Measurements from ENCODE around the gene TPK1.

Gene TPK1

DNA sequence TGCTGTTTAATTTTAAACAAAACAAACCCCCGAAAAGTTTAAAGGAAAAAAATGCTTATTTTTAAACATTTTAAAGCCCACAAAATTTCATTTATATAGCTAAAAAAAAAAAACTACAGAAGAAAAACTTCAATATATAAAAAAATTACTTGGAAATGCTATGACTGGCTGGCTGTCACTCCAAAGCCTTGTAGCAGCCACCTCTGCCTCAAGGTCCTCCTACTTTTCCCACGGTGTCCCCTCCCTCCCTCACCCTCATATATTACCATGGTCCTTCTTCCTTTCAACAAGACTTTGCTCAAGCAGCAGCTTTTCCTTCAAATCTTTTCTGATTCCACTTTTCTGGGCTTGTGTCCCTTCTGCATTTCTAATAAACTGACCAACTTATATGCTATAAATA is 122.0 kb downstream of the TPK1 start:
- no peaks in the 10 kb centered on the region for H3K27me3 ChIP-seq (ENCODE audit: control insufficient read depth in 1 of 2, insufficient read depth in 2 of 2, low read length in 2 of 2)
- H3K4me3 ChIP-seq (ENCODE audit: low read depth in 1 of 2, low read length in 2 of 2) = no peak overlapping the region
- H3K27ac ChIP-seq (ENCODE audit: low read depth, low read length) = no peak overlapping the region
- H3K36me3 ChIP-seq (ENCODE audit: control insufficient read depth in 1 of 2, insufficient read depth in 2 of 2, low read length in 2 of 2) = peaks cover 0 to 4% of the 10 kb centered on the region in 2 donors
- H3K9me3 ChIP-seq (ENCODE audit: control insufficient read depth in 1 of 2, low read length in 2 of 2) = no peaks in the 10 kb centered on the region
- H3K4me1 ChIP-seq (ENCODE audit: control insufficient read depth in 1 of 2, insufficient read depth in 2 of 2, low read length in 2 of 2) = peaks cover 0 to 4% of the 10 kb centered on the region in 2 donors
- no peak overlapping the region for H3K9ac ChIP-seq (ENCODE audit: low read depth in 1 of 2, low read length in 2 of 2)

DNA sequence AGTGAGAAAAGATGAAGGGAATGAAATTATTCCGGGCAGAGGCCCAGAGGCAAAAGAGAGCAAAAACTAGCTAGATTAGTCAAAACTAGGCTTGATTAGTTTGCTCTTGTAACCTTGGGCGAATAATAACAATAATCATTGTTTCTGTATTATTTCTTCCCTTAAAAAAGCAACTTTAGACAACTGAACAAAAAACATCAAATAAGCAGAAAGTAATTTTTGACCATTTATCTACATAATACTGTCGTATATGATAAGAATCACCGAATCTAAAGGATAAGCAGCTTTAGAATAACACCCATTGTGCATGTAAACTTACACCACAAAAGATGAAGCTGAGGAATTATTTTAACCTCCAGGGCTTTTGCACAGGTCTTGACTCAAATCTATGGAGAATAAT is 125.1 kb downstream of the TPK1 start:
- H3K36me3 ChIP-seq (ENCODE audit: control insufficient read depth in 1 of 2, insufficient read depth in 2 of 2, low read length in 2 of 2) = peaks cover 0 to 4% of the 10 kb centered on the region in 2 donors
- H3K27ac ChIP-seq (ENCODE audit: low read depth, low read length) = no peak overlapping the region
- no peaks in the 10 kb centered on the region for H3K9me3 ChIP-seq (ENCODE audit: control insufficient read depth in 1 of 2, low read length in 2 of 2)
- H3K4me1 ChIP-seq (ENCODE audit: control insufficient read depth in 1 of 2, insufficient read depth in 2 of 2, low read length in 2 of 2) = no peaks in the 10 kb centered on the region
- H3K4me3 ChIP-seq (ENCODE audit: low read depth in 1 of 2, low read length in 2 of 2) = no peak overlapping the region
- H3K9ac ChIP-seq (ENCODE audit: low read depth in 1 of 2, low read length in 2 of 2) = no peak overlapping the region
- no peaks in the 10 kb centered on the region for H3K27me3 ChIP-seq (ENCODE audit: control insufficient read depth in 1 of 2, insufficient read depth in 2 of 2, low read length in 2 of 2)

DNA sequence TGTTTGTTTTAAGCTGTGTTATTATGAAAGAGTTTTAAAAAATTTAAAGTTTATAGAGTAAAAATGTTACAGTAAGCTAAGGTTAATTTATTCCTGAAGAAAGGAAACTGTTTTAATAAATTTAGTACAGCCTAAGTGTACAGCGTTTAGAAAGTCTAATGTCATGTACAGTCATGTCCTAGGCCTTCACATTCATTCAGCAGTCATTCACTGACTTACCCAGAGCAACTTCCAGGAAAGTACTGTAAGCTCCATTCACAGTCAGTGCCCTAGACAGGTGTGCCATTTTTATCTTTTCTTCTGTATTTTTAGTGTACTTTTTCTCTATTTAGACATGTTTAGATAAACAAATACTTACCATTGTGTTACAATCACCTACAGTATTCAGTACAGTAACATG is 126.8 kb downstream of the TPK1 start:
- H3K9me3 ChIP-seq (ENCODE audit: control insufficient read depth in 1 of 2, low read length in 2 of 2) = no peaks in the 10 kb centered on the region
- no peaks in the 10 kb centered on the region for H3K27me3 ChIP-seq (ENCODE audit: control insufficient read depth in 1 of 2, insufficient read depth in 2 of 2, low read length in 2 of 2)
- H3K4me3 ChIP-seq (ENCODE audit: low read depth in 1 of 2, low read length in 2 of 2) = no peak overlapping the region
- H3K9ac ChIP-seq (ENCODE audit: low read depth in 1 of 2, low read length in 2 of 2) = no peak overlapping the region
- no peaks in the 10 kb centered on the region for H3K4me1 ChIP-seq (ENCODE audit: control insufficient read depth in 1 of 2, insufficient read depth in 2 of 2, low read length in 2 of 2)
- no peak overlapping the region for H3K27ac ChIP-seq (ENCODE audit: low read depth, low read length)
- H3K36me3 ChIP-seq (ENCODE audit: control insufficient read depth in 1 of 2, insufficient read depth in 2 of 2, low read length in 2 of 2) = peaks cover 0 to 4% of the 10 kb centered on the region in 2 donors

DNA sequence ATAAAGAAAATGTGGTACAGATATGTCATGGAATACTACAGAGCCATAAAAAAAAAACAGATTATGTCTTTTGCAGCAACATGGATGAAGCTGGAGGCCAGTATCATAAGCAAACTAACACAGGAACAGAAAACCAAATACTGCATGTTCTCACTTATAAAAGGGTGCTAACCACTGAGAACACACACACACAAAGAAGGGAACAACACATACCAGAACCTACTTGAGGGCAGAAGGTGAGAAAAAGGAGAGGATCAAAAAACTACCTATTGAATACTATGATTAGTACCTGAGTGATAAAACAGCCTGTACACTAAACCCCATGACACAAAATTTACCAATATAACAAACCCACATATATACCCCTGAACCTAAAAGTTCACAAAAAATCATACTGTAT is 144.6 kb downstream of the TPK1 start:
- Histone ChIP-seq H3K36me3 (ENCODE audit: control insufficient read depth in 1 of 2, insufficient read depth in 2 of 2, low read length in 2 of 2) (no peaks in the 10 kb centered on the region), H3K27ac (ENCODE audit: low read depth, low read length) (no peak overlapping the region), H3K4me1 (ENCODE audit: control insufficient read depth in 1 of 2, insufficient read depth in 2 of 2, low read length in 2 of 2) (peaks cover 0 to 7% of the 10 kb centered on the region in 2 donors), H3K27me3 (ENCODE audit: control insufficient read depth in 1 of 2, insufficient read depth in 2 of 2, low read length in 2 of 2) (no peaks in the 10 kb centered on the region), H3K9ac (ENCODE audit: low read depth in 1 of 2, low read length in 2 of 2) (no peak overlapping the region), H3K9me3 (ENCODE audit: control insufficient read depth in 1 of 2, low read length in 2 of 2) (no peaks in the 10 kb centered on the region), H3K4me3 (ENCODE audit: low read depth in 1 of 2, low read length in 2 of 2) (no peak overlapping the region)

DNA sequence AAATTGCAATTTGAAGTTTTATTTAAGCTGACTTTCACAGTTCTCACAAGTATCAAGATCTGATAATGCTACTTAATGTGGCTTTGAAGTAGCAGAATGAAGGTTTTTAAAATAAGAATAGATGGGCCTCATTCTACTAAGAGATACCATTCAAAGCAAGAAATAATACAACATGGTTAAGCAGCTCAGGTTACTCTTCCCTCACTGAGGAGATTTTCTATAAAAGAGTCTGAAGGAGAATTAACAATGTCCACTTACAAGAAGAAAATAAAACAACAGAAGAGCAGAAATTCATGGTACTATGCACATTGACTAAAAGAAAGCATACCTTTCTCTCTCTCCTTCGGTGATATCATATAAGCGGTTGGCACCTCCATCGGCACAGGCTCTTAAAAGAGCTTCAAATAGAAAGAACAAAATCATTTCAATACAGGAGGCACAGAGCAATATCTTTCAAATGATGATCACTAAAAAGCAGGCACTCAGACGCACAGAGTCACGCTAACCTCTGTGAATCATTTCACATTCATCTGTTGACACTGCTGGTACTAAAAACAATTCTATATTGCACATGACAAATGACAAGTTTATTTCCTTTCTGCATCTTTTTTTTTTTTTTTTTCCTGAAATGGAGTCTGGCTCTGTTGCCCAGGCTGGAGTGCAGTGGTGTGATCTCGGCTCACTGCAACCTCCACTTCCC is 153.1 kb downstream of the TPK1 start:
- Histone ChIP-seq H3K9ac (ENCODE audit: low read depth in 1 of 2, low read length in 2 of 2) (no peak overlapping the region), H3K27ac (ENCODE audit: low read depth, low read length) (no peak overlapping the region), H3K27me3 (ENCODE audit: control insufficient read depth in 1 of 2, insufficient read depth in 2 of 2, low read length in 2 of 2) (no peaks in the 10 kb centered on the region), H3K4me1 (ENCODE audit: control insufficient read depth in 1 of 2, insufficient read depth in 2 of 2, low read length in 2 of 2) (no peaks in the 10 kb centered on the region), H3K4me3 (ENCODE audit: low read depth in 1 of 2, low read length in 2 of 2) (no peak overlapping the region), H3K36me3 (ENCODE audit: control insufficient read depth in 1 of 2, insufficient read depth in 2 of 2, low read length in 2 of 2) (no peaks in the 10 kb centered on the region), H3K9me3 (ENCODE audit: control insufficient read depth in 1 of 2, low read length in 2 of 2) (no peaks in the 10 kb centered on the region)

DNA sequence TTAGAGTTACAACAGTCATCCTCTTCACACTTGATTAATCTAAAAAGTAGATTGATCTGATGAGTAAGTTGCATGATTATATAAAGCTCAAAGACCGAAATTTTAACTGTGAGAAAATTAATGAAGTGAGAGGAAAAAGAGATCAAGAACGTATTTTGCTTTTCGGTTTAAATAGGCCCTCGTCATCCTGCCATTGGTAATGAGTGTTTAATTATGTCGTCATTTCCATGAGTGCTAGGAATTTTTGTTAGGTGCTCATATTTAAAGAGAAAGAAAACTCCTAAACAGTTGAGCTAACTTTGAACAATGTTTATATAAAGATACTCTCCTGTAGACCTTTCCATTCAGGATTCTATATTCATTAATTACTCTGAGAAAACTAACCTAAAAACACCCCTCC is 159.4 kb downstream of the TPK1 start:
- Histone ChIP-seq H3K36me3 (ENCODE audit: control insufficient read depth in 1 of 2, insufficient read depth in 2 of 2, low read length in 2 of 2) (no peaks in the 10 kb centered on the region), H3K4me1 (ENCODE audit: control insufficient read depth in 1 of 2, insufficient read depth in 2 of 2, low read length in 2 of 2) (peaks cover 0 to 4% of the 10 kb centered on the region in 2 donors)

DNA sequence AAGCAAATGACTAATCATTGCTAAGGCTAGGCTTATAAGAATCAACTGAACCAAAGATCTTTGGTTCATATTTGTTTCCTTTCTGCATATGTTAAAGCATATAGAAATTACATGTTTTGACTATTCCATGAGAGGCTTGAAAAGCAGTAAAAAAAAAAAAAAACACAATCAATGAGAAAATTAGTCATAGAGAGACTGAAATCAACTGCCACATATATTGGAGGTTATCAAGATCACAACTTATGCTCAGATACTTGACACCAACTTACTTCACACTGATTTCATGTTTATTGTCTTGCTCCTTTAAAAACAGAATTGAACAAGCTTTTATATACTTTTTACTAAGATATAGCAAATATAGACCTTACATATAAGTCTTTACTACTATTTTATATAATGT is 161.3 kb downstream of the TPK1 start:
- no peaks in the 10 kb centered on the region for H3K9me3 ChIP-seq (ENCODE audit: control insufficient read depth in 1 of 2, low read length in 2 of 2)
- H3K36me3 ChIP-seq (ENCODE audit: control insufficient read depth in 1 of 2, insufficient read depth in 2 of 2, low read length in 2 of 2) = no peaks in the 10 kb centered on the region
- H3K4me3 ChIP-seq (ENCODE audit: low read depth in 1 of 2, low read length in 2 of 2) = no peak overlapping the region
- no peaks in the 10 kb centered on the region for H3K27me3 ChIP-seq (ENCODE audit: control insufficient read depth in 1 of 2, insufficient read depth in 2 of 2, low read length in 2 of 2)
- no peak overlapping the region for H3K27ac ChIP-seq (ENCODE audit: low read depth, low read length)
- H3K9ac ChIP-seq (ENCODE audit: low read depth in 1 of 2, low read length in 2 of 2) = no peak overlapping the region
- H3K4me1 ChIP-seq (ENCODE audit: control insufficient read depth in 1 of 2, insufficient read depth in 2 of 2, low read length in 2 of 2) = peaks cover 0 to 4% of the 10 kb centered on the region in 2 donors

More for the DNA sequence above, 159.4 kb downstream of the TPK1 start:
- Histone ChIP-seq H3K27me3 (ENCODE audit: control insufficient read depth in 1 of 2, insufficient read depth in 2 of 2, low read length in 2 of 2) (no peaks in the 10 kb centered on the region), H3K9me3 (ENCODE audit: control insufficient read depth in 1 of 2, low read length in 2 of 2) (no peaks in the 10 kb centered on the region), H3K27ac (ENCODE audit: low read depth, low read length) (no peak overlapping the region), H3K9ac (ENCODE audit: low read depth in 1 of 2, low read length in 2 of 2) (no peak overlapping the region), H3K4me3 (ENCODE audit: low read depth in 1 of 2, low read length in 2 of 2) (no peak overlapping the region)

DNA sequence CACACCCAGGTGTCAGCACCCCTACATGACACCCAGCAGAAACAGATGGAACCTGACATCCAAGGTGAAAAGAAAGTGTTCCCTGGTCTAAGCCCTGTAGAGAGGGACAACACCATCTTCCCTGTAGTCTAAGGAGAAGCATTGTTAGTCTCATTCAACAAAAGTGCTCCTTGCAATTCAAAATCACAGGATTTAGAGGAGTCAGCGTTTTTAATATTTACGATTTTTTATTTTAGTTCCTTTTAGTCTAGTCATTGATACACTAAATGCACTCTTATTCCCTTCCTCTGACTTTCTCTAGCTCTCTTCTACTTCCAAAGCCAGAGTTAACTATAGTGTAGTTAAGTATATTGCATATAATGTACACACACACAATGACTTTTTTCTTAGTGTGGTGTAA is 163.0 kb downstream of the TPK1 start:
- H3K4me3 ChIP-seq (ENCODE audit: low read depth in 1 of 2, low read length in 2 of 2) = no peak overlapping the region
- H3K27me3 ChIP-seq (ENCODE audit: control insufficient read depth in 1 of 2, insufficient read depth in 2 of 2, low read length in 2 of 2) = no peaks in the 10 kb centered on the region
- H3K9ac ChIP-seq (ENCODE audit: low read depth in 1 of 2, low read length in 2 of 2) = no peak overlapping the region
- H3K9me3 ChIP-seq (ENCODE audit: control insufficient read depth in 1 of 2, low read length in 2 of 2) = no peaks in the 10 kb centered on the region
- H3K4me1 ChIP-seq (ENCODE audit: control insufficient read depth in 1 of 2, insufficient read depth in 2 of 2, low read length in 2 of 2) = peaks cover 0 to 4% of the 10 kb centered on the region in 2 donors
- H3K36me3 ChIP-seq (ENCODE audit: control insufficient read depth in 1 of 2, insufficient read depth in 2 of 2, low read length in 2 of 2) = no peaks in the 10 kb centered on the region
- no peak overlapping the region for H3K27ac ChIP-seq (ENCODE audit: low read depth, low read length)

DNA sequence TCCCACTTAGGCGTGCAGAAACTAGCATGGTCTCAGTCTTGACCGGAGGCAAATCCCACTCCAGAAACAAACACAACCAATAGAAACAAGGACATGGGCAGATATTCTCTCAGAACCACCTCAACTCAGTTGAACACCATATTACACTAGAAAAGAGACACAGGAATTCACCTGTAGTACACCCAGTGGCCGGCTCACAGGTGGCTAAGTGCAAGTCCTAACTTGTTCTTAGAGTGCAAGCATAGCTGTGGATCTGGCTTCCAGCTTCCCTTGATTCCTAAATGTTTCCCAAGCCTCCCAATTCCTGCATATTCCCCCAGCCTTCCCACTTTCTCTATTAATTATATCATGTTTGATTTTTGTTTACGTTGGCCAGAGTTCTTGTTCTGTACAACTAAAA is 164.4 kb downstream of the TPK1 start:
- Histone ChIP-seq H3K9me3 (ENCODE audit: control insufficient read depth in 1 of 2, low read length in 2 of 2) (no peaks in the 10 kb centered on the region), H3K4me3 (ENCODE audit: low read depth in 1 of 2, low read length in 2 of 2) (no peak overlapping the region), H3K27me3 (ENCODE audit: control insufficient read depth in 1 of 2, insufficient read depth in 2 of 2, low read length in 2 of 2) (no peaks in the 10 kb centered on the region), H3K36me3 (ENCODE audit: control insufficient read depth in 1 of 2, insufficient read depth in 2 of 2, low read length in 2 of 2) (no peaks in the 10 kb centered on the region), H3K4me1 (ENCODE audit: control insufficient read depth in 1 of 2, insufficient read depth in 2 of 2, low read length in 2 of 2) (peaks cover 0 to 4% of the 10 kb centered on the region in 2 donors), H3K27ac (ENCODE audit: low read depth, low read length) (no peak overlapping the region), H3K9ac (ENCODE audit: low read depth in 1 of 2, low read length in 2 of 2) (no peak overlapping the region)

DNA sequence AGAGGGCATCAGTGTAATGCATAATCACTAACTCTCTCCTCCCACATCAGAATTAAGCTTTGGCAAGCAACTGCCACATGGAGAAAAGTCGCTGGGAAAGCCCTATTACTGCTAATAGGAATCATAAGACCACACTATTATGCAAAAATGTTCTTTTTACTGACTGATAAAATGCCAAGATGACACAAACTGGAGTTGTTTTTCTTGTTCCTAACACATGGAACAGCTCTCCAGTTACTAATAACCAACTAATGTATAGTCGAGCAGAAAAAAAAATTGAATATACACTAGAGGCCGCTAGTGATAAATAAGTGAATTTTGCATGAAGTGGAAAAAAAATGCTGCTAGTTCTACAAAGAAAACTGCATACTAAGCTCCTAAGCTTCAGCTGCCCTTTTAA is 165.6 kb downstream of the TPK1 start:
- H3K9ac ChIP-seq (ENCODE audit: low read depth in 1 of 2, low read length in 2 of 2) = no peak overlapping the region
- no peak overlapping the region for H3K27ac ChIP-seq (ENCODE audit: low read depth, low read length)
- no peak overlapping the region for H3K4me3 ChIP-seq (ENCODE audit: low read depth in 1 of 2, low read length in 2 of 2)
- H3K27me3 ChIP-seq (ENCODE audit: control insufficient read depth in 1 of 2, insufficient read depth in 2 of 2, low read length in 2 of 2) = no peaks in the 10 kb centered on the region
- H3K4me1 ChIP-seq (ENCODE audit: control insufficient read depth in 1 of 2, insufficient read depth in 2 of 2, low read length in 2 of 2) = peaks cover 0 to 4% of the 10 kb centered on the region in 2 donors
- H3K9me3 ChIP-seq (ENCODE audit: control insufficient read depth in 1 of 2, low read length in 2 of 2) = no peaks in the 10 kb centered on the region
- H3K36me3 ChIP-seq (ENCODE audit: control insufficient read depth in 1 of 2, insufficient read depth in 2 of 2, low read length in 2 of 2) = no peaks in the 10 kb centered on the region

All from duodenal mucosa (tissue), 2 donors.